GM18508 (cell line): ENCODE results near the gene SHANK2.

Experiments
- ATAC-seq: cut with Tn5 transposase; IDR thresholded peaks from one replicate; pipeline ENCODE4 v1.9.1; 2021; ENCODE audit warnings: moderate number of reproducible peaks; ENCODE audit not compliant: insufficient read depth, unreplicated experiment

The SHANK2 gene

GRCh38 chr11:71203681-71204080 is 48.7 kb downstream of the SHANK2 start:
- no peak for ATAC-seq

DNA sequence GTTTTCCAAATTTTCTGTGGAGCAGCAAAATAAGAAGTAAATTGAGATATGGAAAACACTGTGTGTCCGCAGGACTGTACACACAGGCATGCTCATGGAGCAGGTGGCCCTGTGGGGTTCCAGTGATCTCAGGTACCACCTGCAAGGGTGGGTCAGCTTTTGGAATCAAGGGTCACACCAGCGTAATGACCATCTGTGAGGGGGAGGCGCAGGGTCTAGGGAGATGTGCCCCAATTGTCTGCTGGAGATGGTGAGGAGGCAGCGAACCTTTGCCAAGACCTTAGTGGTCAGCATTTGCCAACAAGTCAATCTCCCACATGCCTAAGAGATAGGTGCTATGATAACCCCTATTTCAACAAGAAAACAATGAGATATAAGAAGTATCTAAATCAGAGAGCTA is 49.4 kb downstream of the SHANK2 start:
- ATAC-seq = no peak

- no peak for ATAC-seq
Observed at GRCh38 chr11:71202598-71202944, 49.8 kb downstream of the SHANK2 start.
